ENCODE measurements around the gene C11orf91.
"Not testable (repeated sequence)": the region's sequence is repeated elsewhere in the genome, so short reads cannot be mapped to it uniquely, and the experiment has no call there.

Gene C11orf91, protein sequence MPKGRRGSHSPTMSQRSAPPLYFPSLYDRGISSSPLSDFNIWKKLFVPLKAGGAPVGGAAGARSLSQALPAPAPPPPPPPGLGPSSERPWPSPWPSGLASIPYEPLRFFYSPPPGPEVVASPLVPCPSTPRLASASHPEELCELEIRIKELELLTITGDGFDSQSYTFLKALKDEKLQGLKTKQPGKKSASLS

DNA sequence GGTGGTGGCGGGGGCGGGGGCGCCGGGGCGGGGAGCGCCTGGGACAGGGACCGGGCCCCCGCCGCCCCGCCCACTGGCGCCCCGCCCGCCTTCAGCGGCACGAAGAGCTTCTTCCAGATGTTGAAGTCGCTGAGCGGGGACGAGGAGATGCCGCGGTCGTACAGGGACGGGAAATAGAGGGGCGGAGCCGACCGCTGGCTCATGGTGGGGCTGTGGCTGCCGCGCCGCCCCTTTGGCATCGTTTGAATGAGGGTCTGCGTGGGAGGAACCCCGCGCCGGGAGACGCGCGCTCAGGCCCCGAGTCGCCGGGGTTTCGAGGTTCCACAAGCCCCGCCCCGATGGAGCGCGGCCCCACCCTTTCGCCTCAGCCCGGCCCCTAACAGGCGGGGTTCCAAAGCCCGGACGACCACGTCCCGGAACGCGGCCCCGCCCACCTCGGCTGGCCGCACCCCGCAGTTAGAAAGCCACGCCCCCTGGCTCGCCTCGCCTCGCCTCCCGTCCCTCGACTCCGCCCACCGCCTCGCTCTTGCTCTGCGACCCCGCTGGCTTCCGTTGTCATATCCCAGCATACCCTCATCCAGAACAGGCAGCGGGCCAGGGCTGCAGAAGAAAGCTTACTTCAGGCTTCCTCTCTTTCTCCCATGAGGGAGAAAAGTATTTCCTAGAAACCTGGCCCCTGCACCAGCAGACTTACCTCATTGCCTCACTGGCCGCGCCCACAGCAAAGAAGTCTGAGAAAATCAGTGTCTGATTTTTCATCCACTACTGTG, at the start of gene C11orf91:
C11orf91 (minus strand) TSS at position 325 of the 770 bp plus-strand sequence; CDS start at position 239, 86 bp downstream.
- peak; percentile 78 to 97 for DNase-seq

DNA sequence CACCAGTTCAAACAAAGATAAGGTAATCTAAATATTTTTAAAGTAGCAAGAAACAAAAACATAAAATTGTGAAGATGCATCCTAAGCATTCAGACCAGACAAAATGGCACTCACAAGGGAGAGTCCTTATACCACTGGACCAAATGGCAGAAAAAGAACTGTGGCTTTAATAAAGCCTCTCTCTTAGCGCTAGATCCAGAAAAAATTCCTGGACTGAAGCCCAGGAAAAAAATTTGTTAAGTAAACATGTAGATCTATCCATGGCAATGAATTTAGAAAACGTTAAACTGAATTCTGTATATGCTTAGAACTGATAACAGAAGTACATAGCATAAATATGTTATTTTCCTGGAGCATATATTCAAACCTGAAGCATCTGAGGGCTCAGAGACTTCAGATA, 47.4 kb upstream of the C11orf91 start:
- DNase-seq: no peak

DNA sequence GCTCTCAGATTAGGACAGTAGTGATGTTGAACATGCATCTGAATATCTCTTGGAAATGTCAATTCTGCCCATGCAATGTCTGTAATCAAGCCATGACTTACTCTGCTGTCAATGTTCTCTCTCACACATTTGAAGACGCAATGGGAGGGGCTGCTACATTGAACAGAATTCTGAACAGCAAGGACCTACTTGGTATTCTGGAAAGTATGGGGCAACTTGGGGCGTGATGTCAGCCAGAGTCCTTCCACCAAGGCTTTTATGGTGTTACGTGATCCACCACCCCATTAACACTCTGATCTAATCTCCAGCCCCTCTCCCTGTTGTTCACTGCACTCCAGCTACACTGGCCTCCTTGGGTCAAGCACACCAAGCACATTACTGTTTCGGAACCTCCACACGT, 42.7 kb upstream of the C11orf91 start:
- no peak for DNase-seq

DNA sequence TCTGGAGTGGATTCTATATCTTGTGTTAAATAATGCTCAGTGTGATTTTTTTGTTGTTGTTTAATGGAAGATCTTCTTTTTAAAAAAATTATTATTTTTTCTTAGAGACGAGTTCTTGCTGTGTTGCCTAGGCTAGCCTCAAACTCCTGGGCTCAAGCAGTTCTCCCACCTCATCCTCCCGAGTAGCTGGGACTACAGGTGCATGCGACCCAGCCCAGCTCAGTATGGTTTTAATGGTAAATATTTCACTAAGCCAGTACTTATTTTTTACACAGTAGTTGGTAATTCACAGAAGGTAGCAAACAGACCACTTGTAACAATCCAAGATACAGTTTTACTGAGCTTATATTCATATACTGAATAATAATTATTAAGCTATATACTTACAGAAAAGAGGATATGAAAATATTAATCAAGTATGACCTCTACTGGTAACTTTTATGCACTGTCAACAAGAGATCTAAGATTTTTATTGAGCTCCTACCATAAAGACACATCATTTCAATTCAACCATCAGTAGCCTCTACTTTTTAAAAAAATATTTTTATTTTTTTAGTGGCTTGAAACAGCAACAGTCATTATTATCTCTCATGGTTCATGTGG, 41.7 kb upstream of the C11orf91 start:
- peak; percentile 23 to 61 for DNase-seq

DNA sequence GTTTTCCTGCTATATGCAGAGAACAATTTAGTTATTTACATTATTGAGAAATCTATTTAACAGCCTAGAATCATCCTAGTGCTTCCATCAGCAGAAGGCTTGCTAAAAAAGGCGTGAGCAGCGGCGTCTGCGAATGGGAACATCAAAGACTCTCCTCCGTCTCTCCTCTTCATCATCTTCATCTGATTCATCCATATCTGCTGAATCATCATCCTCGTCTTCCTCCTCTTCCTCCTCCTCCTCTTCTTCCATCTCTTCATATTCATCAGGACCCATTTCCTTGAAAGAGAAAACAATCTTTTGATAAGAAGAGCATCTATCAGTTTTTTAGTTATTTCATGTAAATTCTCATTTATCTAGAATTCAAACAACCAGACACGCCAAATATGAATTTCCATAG, 41.2 kb upstream of the C11orf91 start:
- DNase-seq: no peak

DNA sequence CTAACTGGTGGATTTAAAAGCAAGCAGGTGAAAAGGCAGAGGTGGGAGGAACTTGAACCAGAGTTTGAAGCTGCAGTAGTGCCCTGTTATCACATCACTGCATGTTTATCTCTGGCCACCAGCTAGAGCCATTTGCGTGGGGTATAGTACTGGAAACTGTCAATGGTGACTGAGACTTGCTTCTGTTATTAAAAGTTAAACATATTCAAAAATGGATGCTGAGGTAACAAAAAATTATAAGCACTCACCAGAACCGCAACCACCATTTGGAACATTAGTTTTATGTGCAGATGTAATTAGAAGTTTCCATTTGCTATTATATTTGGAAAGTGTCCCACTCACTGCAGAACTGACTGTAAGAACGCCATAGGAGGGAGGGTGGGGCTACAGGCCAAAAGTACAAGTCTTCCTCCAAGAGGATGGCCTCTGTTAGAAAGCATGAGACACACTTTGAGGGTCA, 36.8 kb upstream of the C11orf91 start:
- no peak for DNase-seq

- peak; percentile 79 to 83 for DNase-seq
Measured at GRCh38 chr11:33736148-33736812, 35.7 kb upstream of the C11orf91 start, which contains the start of gene CD59. TSS of gene CD59 (minus strand) at chr11:33736423. CDS start at chr11:33722445, 13,978 bp downstream.

GRCh38 chr11:33735271-33736147, 34.9 kb upstream of the C11orf91 start:
- peak; percentile 26 to 35 for DNase-seq

DNA sequence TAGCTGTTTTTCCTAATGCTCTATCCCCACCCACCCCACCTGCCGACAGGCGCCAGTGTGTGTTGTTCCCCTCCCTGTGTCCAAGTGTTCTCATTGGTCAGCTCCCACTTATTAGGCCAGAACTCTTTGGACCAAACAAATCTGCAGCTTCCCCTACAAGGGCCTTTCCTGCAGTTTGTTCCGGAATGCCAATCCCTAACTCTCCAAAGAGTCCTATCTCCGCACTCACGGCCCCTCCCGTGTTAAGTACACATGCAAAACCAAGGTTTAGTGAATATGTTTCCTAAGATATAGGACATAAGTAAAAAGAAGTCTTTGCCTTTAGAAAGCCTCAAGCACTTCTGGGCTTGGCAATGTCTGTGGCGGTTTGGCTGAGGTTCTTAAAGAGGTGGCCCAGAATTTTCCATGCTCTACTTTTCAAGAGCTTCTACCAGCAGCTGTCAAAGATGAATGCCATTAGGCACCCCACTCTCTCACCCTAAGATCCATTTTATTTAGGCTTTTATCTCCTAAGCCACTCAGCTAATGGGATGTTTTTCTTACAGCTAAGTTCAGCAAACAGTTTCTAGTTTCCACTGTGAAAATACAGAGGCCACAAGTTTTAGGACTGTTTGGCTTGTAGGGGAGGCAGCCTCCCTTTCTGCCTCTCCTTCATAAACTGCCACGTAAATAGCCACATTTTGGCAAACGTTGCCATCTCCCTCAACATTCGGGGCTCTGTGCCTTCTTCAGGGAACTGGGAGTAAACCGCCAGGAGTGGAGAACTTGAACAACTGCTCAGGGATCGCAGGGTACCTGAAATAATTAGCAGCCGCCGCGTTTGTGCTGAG, 34.0 kb upstream of the C11orf91 start:
- DNase-seq: no peak

DNA sequence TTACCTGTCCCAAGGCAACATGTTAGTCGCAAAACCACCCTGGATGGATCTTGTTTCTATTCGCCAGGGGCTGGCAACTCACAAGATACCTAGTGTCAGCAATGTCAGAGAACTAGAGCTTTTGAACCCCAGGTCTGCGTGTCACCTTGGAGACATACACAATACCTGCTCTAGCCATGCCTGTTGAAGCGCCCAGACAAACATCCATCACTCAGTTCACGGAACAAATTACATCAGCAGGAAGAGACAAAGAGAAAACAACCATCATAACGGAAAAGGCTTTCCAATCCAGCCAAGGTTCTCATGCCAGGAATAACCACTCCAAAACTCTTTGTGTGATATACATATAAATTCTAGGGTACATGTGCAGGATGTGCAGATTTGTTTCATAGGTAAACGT, 33.4 kb upstream of the C11orf91 start:
- no peak for DNase-seq

DNA sequence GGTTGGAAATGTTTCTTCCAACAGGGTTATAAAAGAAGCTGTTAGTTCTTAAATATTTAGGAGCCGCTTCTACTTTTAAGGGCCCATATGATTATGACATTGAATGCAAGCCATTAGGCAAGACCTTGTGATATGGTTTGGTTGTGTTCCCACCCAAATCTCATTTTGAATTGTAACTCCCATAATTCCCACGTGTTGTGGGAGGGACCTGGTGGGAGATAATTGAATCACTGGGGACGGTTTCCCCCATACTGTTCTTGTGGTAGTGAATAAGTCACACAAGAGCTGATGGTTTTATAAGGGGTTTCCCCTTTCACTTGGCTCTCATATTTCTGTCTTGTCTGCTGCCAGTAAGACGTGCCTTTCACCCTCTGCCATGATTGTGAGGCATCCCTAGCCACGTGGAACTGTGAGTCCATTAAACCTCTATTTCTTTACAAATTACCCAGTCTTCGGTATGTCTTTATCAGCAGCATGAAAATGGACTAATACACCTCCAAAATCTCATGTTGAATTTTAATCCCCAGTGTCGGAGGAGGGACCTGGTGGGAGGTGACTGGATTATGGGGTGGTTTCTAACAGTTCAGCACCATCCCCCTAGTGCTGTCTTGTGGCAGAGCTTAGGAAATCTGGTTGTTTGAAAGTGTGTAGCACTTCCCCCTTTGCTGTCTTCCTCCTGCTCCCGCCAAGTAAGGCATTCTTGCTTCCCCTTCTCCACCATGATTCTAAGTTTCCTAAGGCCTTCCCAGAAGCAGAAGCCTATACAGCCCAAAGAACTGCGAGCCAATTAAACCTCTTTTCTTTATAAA, 31.3 kb upstream of the C11orf91 start:
- DNase-seq: peak; percentile 74 to 85

DNA sequence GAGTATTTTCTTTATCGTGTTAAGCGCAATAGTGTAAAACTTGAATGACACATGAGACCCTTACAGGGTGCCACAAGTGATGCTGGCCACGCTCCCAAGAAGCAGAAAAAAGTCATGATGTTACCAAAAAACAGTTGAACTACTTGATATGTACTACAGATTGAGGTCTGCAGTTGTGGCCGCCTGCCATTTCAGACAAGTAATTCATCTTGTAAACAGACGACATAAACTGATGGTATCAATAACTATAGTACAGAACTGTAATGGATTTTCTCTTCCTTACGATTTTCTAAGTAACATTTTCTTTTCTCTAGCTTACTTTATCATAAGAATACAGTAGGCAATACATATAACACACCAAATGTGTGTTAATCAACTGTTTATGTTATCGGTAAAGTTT, 30.1 kb upstream of the C11orf91 start:
- DNase-seq: no peak

- not testable (repeated sequence) for DNase-seq
Measured at GRCh38 chr11:33729072-33729664, 28.5 kb upstream of the C11orf91 start.

GRCh38 chr11:33727539-33727938, 26.9 kb upstream of the C11orf91 start:
- peak in 1 of 2 donors; percentile 50 for DNase-seq

GRCh38 chr11:33725496-33725895, 24.9 kb upstream of the C11orf91 start:
- no peak for DNase-seq

GRCh38 chr11:33724644-33725035, 24.0 kb upstream of the C11orf91 start:
- DNase-seq: peak; percentile 51 to 75

DNA sequence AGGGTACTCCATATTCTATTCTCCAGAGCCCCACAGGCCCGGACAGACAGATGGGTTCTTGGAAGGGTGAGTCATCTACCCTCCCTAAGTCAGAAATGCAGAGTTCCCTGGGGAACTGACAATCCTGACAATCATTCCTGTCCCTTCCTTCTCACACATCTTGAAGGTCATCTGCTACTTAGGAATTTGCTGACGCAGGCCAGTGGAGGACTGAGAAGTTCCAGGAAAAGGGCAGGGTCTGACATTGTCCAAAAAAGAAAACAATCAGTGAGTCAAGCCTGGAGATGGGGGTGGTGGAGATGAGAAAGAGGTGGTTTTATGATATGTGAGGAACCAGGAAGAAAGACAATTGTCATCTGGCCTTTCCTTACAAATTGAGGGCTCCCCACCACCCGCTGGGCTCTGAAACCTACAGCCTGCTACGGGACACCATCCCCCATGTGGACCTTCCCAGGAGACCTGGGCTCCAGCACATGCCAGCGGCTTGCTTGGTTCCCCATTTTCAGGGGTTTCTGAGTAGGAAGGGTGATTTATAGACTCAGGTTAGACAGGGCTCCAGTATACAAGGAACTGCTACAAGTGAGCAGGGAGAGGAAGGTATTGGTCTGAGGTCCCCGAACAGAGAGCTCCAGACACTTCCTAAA, 22.7 kb upstream of the C11orf91 start:
- DNase-seq: peak; percentile 39 to 79

GRCh38 chr11:33722590-33723234, 22.1 kb upstream of the C11orf91 start:
- peak; percentile 80 to 91 for DNase-seq

DNA sequence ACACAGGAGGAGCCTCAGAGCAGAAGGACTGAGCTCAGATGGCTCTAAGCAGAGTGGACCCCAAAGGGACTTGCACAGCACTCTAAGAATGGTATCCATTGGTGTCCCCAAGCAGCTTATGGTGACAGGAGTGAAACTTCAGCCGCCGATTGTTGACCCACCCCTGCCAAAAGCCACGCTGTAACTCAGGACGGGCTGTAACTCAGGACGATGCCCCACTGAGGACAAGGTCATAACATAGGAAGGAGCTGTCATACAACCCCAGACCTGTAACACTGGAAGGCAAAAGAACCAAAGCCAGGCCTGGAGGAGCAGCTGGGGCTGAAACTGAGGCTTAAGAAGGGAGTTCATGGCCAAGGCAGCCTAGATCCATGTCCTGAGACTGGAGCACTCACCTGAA, 21.4 kb upstream of the C11orf91 start:
- no peak for DNase-seq
